ENCODE measurements around the gene ENOX1. TPM values are rescaled to one million over a fixed set of nuclear protein-coding genes. Genes with fewer than 3 reads are reported as not detected.

ENOX1 gene
- total and polyA plus RNA-seq, 9 of the 15 experiments (the other 6 are each of a cell fraction or from before 2014, with no cell fraction given): not detected

DNA sequence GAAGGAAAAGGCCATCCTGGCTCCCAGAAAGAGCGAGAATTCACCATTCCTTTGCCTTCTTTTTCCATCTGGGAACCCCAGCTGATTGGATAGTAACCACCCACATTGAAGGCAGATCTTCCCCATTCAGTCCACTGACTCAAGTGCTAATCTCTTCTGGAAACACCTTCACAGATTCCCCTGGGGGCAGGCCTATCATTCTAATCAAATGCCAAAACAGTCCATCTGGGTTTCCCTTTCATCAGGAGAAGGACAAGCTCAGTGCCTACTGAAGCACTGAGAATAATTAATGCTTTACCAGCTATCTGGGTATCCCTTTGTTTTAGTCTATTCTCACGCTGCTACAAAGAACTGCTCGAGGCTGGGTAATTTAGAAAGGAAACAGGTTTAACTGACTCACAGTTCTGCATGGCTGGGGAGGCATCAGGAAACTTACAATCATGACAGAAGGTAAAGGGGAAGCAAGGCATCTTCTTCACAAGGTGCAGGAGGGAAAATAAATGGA lies 293.2 kb downstream of the ENOX1 start (continued):
- TF ChIP-seq, protein P1, sequence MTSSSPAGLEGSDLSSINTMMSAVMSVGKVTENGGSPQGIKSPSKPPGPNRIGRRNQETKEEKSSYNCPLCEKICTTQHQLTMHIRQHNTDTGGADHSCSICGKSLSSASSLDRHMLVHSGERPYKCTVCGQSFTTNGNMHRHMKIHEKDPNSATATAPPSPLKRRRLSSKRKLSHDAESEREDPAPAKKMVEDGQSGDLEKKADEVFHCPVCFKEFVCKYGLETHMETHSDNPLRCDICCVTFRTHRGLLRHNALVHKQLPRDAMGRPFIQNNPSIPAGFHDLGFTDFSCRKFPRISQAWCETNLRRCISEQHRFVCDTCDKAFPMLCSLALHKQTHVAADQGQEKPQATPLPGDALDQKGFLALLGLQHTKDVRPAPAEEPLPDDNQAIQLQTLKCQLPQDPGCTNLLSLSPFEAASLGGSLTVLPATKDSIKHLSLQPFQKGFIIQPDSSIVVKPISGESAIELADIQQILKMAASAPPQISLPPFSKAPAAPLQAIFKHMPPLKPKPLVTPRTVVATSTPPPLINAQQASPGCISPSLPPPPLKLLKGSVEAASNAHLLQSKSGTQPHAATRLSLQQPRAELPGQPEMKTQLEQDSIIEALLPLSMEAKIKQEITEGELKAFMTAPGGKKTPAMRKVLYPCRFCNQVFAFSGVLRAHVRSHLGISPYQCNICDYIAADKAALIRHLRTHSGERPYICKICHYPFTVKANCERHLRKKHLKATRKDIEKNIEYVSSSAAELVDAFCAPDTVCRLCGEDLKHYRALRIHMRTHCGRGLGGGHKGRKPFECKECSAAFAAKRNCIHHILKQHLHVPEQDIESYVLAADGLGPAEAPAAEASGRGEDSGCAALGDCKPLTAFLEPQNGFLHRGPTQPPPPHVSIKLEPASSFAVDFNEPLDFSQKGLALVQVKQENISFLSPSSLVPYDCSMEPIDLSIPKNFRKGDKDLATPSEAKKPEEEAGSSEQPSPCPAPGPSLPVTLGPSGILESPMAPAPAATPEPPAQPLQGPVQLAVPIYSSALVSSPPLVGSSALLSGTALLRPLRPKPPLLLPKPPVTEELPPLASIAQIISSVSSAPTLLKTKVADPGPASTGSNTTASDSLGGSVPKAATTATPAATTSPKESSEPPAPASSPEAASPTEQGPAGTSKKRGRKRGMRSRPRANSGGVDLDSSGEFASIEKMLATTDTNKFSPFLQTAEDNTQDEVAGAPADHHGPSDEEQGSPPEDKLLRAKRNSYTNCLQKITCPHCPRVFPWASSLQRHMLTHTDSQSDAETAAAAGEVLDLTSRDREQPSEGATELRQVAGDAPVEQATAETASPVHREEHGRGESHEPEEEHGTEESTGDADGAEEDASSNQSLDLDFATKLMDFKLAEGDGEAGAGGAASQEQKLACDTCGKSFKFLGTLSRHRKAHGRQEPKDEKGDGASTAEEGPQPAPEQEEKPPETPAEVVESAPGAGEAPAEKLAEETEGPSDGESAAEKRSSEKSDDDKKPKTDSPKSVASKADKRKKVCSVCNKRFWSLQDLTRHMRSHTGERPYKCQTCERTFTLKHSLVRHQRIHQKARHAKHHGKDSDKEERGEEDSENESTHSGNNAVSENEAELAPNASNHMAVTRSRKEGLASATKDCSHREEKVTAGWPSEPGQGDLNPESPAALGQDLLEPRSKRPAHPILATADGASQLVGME (CRISPR knock-in tag; IDR thresholded peaks at IDR 0.05): no peak
- TF ChIP-seq, protein P2, sequence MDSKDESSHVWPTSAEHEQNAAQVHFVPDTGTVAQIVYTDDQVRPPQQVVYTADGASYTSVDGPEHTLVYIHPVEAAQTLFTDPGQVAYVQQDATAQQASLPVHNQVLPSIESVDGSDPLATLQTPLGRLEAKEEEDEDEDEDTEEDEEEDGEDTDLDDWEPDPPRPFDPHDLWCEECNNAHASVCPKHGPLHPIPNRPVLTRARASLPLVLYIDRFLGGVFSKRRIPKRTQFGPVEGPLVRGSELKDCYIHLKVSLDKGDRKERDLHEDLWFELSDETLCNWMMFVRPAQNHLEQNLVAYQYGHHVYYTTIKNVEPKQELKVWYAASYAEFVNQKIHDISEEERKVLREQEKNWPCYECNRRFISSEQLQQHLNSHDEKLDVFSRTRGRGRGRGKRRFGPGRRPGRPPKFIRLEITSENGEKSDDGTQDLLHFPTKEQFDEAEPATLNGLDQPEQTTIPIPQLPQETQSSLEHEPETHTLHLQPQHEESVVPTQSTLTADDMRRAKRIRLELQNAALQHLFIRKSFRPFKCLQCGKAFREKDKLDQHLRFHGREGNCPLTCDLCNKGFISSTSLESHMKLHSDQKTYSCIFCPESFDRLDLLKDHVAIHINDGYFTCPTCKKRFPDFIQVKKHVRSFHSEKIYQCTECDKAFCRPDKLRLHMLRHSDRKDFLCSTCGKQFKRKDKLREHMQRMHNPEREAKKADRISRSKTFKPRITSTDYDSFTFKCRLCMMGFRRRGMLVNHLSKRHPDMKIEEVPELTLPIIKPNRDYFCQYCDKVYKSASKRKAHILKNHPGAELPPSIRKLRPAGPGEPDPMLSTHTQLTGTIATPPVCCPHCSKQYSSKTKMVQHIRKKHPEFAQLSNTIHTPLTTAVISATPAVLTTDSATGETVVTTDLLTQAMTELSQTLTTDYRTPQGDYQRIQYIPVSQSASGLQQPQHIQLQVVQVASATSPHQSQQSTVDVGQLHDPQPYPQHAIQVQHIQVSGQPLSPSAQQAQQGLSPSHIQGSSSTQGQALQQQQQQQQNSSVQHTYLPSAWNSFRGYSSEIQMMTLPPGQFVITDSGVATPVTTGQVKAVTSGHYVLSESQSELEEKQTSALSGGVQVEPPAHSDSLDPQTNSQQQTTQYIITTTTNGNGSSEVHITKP (IDR thresholded peaks at IDR 0.05; ENCODE audit: partially characterized antibody): no peak
- TF ChIP-seq EHMT2 (IDR thresholded peaks at IDR 0.05) (no peak), HDAC2 (IDR thresholded peaks at IDR 0.05) (no peak), FOXK2 (conservative IDR thresholded peaks at IDR 0.05 in 1 of 2, IDR thresholded peaks at IDR 0.05 in 1 of 2; ENCODE audit: low read depth in 2 of 2) (no peak), SRSF7 (optimal IDR thresholded peaks at IDR 0.05; ENCODE audit: low read depth, low read length) (no peak), SREBF1 (IDR thresholded peaks at IDR 0.05; ENCODE audit: borderline replicate concordance, low read depth, low read length) (no peak), CBX5 (IDR thresholded peaks at IDR 0.05; ENCODE audit: borderline replicate concordance, low read depth) (no peak), BDP1 (IDR thresholded peaks at IDR 0.05; ENCODE audit: insufficient read depth, insufficient read length) (no peak), CEBPB (tag; IDR thresholded peaks at IDR 0.05) (no peak), ZNF77 (CRISPR knock-in tag; IDR thresholded peaks at IDR 0.05) (no peak)
- TF ChIP-seq, protein P3, sequence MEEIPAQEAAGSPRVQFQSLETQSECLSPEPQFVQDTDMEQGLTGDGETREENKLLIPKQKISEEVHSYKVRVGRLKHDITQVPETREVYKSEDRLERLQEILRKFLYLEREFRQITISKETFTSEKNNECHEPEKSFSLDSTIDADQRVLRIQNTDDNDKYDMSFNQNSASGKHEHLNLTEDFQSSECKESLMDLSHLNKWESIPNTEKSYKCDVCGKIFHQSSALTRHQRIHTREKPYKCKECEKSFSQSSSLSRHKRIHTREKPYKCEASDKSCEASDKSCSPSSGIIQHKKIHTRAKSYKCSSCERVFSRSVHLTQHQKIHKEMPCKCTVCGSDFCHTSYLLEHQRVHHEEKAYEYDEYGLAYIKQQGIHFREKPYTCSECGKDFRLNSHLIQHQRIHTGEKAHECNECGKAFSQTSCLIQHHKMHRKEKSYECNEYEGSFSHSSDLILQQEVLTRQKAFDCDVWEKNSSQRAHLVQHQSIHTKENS (CRISPR knock-in tag; IDR thresholded peaks at IDR 0.05): no peak
- TF ChIP-seq, protein P4, sequence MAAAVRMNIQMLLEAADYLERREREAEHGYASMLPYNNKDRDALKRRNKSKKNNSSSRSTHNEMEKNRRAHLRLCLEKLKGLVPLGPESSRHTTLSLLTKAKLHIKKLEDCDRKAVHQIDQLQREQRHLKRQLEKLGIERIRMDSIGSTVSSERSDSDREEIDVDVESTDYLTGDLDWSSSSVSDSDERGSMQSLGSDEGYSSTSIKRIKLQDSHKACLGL (CRISPR knock-in tag; IDR thresholded peaks at IDR 0.05; ENCODE audit: borderline replicate concordance, poor library complexity, severe bottlenecking): no peak
